ENCODE data around the gene HIVEP3.

Gene HIVEP3

DNA sequence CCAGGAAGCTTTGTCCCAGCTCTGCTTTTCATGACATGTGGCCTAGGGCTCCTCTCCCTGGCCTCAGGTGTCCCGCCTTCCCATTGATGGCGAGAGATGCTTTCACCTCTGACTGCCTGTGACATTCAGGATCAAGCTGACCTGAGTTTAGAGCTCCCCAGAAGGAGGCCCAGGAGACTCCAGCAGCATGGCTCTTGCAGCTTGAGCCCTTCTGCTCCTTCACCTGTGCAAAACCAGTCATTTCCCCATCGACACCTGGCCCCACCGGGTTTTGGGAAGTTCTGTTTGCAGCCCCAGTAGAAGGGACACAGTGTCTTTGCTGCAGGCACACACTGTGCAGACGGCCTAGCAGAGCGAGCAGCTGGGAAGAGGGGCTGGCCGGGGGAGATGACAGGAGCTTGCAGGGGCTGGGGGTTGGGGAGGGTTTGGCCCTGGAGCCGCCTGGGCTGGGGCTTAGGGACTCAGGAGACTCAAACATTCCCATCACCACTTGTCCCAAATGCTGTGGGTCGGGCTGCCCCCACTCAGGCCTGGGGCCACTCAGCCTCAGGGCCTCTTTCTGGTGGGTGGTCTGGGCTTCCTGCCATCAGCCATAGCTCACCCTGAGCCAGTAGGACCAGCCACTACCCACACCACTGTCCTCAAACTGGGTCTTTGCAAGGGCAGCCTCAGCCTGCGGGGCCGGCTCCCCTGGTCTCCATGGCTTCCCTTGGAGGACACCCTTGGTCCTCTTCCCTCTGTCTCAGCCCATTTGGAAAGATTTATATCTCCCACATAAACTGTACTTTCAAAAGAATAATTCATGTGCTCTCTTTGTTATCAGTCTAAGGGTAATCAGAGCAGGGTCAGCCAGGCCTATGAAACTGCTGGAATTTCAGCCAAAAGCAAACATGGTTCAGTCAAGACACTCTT, 430.4 kb downstream of the HIVEP3 start:
- FAIRE-seq, result no peak

DNA sequence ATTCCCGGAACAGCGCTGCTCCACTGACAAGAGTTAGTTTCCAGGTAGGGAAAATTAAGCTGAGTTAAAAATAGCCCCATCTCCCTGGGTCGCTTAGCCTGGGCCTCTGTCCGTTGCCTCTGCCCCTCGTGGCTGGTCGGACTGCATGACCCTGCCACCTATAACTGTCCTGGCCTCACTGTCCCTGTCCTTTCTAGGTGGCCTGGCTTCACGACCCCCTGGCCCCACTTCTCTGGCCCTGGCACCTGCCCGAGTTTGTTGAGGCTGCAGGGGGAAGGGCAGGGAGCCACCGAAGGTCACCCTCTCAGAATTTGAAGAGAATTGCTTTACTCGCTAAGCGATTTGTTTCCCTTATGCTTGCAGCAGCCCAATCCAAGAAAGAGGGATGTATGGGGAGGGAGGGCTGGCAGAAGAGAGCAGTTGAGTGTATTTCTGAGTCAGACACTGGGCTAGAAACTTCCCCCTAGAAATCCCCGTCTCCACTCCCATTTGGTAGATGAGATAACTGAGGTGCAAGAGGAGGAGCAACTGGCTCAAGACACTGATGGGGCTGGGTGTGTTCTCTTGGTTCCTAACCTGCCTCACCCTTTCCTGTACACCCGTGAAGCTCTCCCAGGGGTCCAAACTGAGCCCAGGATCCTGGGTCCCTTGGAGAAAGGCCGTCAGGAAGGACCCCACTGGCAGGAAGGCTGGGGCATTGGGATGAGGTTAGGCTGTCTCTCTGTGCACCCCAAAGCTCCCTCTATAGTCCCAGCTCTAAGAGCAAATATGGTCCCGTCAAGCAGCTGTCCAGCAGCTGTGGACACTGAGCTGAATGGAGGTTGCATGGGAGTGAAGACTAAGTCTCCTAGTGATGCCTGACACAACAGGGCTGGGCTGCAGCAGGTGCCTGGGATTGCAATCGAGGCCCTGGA, 431.3 kb downstream of the HIVEP3 start:
- FAIRE-seq, result no peak

DNA sequence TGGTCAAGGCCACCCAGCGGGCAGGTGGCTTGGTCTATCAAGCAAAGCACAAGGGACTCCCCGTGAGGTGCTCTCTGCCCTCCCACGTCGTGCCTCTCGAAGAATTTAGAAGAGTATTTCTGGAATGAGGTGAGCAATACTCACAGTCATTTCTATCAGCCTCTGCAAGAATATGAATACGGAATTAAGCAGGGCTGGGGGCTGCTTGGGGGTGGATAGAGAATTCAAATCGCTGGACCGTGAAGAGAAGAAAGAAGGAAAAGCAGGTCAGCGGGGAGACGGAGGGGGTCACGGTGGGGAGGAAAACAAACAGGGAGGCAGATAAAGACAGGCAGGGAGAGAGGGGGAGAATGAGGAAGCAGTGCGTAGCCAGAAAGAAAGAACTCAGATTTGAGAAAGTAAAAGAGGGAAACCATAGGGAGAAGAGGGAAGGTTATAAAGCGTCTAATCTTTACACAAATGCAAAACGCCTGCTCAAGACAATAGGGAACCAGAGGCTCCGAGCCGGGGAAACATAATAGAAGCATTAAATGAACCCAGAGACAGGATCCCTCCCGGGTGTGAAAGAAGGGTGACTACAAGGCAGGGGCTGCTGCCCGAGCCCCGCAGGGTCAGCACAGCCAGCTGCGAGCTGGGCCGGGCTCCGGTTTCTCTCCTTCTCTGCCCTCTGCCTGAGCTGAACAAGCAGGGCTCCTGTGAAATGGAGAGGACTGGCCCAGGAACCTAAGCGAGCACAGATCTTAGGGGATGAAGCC, 432.2 kb downstream of the HIVEP3 start:
- FAIRE-seq, result no peak

DNA sequence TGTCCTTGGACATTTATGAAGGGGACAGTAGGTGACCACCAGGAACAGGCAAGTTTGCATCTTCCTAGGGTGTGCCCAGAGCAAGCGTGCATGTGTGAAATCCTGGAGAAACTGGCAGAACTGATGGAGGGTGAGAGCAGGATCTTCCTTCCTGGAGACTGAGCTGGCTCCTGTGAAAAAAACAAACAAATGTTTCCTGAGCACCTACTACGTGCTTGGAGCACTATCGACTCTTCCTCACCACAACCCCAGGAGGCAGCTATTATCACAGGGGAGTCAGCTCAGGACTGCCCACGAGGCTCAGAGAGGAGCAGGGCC, 432.7 kb downstream of the HIVEP3 start:
- no peak for FAIRE-seq

DNA sequence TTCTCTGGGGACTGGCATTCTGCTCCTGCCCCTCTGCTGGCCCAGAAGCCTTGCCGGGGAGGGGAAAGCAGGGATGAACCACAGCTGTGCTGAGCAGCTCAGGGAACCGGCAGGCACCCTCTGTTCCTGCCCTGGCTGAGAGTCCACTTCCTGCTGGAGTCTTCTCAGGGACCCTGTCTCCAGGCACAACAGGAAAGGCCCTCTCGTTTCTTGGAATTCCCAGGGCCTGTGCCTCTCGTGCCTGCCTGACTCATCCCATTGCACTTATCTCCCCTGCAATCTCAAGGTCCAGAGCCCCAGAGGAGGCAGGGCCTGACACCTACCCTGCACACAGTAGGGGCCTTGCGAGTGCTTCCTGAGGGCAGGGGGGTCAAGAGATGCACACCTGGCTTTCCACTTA, 433.1 kb downstream of the HIVEP3 start:
- no peak for FAIRE-seq

DNA sequence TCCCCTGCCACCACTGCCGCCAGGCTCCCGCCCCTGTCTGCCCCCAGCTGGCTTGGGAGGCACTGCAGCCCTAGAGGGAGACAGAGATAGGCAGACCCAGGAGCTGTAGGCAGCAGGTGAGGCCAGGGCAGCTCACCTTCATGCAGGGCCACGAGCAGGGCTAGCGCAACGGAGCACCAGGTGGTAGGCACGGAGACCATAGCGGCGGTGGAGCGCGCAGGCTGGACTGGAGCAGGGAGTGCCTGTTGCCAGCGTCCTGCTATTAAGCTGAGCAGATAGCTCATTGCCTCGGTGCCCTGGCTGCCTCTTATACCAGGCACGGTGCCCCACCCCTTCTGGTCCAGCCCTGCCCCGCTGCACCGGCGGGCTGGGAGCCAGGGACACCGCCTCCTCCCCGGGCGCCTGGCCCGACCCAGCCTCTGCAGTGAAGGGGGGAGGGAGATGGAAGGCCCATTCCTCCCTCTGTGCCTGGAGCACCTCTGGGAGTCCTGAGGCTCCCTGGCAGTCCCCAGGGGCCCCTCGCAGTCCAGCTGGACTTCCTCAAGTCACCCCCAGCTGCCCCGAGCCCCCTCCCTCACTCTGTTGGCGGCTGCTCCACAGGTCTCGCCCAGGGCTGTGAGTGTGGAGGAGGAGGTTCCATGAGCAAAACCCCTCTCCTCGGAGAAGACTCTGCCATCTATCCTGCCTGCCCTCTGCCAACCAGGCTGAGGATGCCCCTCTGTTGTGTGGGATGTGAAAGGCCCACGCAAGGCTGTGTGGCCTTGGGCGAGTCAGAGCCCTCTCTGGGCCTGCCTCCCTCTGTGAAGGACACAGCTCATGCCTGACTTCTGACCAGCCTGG, 434.1 kb downstream of the HIVEP3 start, which contains the start of gene EDN2:
EDN2 (minus strand) TSS at position 282 of the 840 bp plus-strand sequence; CDS start at position 200, 82 bp downstream.
- no peak for FAIRE-seq

DNA sequence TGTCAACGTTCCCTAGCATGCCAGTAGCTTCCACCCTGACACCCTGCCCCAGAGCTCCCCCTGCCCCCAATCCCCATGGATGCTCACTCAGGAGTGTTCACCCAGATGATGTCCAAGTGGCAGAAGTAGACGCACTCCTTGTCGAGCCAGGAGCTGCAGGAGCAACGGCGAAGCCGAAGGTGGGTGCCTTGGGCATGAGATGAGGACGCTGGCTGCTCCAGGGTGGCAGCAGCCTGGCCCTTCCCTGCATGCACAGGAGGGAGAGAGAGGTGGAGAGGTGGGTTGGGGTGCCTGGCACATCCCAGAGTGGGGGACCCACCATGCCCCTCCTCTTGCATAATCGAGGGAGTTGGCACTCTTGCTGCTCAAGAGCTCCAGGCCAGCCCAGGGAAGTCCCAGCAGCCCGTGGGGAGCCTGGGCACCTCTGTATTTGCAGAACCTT, 434.7 kb downstream of the HIVEP3 start:
- FAIRE-seq, result no peak

DNA sequence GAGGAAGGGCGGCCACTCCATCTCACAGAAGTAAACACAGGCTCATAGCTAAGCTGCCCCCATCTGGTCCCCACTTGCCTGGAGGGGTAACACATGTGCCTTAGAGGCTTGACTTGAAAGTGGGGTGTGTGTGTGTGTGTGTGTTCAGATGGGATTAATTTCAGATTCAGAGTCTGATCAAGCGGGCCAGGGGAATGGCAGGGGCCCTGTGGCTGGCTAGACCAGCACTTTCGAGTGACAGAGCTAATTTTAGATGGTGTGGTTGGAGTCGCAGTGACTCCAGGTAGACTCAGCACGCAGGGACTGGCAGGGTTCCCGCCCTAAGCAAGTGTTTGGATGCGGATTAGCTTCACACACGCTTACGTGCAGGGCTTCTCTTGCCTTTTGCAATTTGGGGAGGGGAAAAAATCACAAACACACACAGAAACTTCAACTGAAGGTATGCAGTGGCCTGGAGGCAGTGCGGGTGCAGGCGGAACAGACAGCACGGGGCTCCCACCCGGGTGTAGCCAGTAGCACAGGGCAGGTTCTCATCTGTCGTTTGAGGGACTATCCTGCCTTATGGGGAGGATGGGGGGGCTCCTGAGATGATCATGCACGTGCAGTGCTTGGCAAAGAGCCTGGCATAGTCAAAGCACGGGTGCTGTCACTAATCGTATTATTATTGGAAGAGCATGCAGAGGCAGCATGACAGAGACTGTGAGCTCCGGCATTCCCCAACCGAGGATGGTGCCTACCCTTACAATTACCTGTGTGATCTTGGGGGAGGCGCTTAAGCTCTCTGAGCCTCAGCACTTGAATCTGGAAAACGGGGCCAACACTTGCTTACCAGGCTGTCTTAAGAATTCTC, 435.5 kb downstream of the HIVEP3 start:
- no peak for FAIRE-seq

DNA sequence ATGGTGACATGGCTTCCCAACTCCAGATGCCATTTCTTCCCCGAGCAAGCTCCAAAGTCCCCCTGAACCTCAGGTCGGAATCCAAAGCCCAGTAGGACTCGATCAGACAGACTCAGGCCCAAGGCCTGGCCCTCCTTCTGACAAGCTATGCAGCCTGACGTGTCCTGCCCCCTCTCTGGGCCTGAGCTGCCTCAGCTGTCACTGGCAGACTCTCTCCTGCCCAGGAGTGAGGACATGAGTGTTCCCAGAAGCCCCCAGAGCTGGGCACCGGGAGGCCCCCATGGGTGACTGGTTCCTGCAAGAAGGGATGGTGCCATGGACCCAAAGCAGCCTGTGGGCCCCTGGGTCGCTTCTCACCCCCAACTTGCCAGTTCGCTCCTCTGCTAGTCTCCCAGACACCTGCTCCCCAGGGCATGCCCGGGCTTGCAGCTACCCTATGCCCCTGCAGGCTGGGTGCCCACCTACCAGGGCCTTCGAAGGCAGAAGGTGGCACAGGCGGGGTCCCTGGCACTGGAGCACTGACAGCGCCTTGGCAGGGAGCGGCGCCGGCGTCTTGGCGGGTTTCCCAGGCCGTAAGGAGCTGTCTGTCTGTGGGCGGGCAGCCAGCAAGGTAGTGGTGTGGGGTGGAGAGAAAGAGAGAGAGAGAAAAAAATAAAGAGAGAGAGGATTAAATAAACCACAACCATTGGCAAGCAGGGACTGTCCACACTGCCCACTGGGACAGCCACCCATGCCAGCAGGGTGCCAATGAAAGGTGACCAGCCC, 436.5 kb downstream of the HIVEP3 start:
- FAIRE-seq, result no peak

DNA sequence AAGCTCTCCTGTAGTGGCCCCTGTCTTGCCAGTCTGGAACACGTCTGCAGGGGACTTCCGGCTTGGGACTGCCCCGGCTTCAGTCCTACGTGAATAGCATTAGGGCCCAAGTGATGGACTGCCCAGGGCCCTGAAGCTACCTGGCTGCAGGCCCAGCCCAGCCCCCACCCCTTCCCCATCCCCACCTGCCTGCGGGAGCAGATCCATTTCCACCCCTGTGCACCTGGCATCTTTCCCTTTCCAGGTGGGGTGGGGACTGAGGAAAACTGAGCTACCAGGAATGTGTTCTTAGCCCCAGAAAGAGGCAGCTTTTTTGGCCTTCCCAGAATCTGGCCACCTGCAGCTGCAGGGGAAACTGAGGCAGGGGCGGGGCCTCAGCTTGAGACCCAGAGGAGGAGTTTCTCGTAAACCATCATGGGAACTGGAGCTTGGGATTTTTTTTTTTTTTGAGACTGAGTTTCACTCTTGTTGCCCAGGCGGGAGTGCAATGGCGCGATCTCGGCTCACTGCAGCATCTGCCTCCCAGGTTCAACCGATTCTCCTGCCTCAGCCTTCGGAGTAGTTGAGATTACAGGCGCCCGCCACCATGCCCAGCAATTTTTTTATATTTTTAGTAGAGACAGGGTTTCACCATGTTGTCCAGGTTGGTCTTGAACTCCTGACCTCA, 437.5 kb downstream of the HIVEP3 start:
- no peak for FAIRE-seq

DNA sequence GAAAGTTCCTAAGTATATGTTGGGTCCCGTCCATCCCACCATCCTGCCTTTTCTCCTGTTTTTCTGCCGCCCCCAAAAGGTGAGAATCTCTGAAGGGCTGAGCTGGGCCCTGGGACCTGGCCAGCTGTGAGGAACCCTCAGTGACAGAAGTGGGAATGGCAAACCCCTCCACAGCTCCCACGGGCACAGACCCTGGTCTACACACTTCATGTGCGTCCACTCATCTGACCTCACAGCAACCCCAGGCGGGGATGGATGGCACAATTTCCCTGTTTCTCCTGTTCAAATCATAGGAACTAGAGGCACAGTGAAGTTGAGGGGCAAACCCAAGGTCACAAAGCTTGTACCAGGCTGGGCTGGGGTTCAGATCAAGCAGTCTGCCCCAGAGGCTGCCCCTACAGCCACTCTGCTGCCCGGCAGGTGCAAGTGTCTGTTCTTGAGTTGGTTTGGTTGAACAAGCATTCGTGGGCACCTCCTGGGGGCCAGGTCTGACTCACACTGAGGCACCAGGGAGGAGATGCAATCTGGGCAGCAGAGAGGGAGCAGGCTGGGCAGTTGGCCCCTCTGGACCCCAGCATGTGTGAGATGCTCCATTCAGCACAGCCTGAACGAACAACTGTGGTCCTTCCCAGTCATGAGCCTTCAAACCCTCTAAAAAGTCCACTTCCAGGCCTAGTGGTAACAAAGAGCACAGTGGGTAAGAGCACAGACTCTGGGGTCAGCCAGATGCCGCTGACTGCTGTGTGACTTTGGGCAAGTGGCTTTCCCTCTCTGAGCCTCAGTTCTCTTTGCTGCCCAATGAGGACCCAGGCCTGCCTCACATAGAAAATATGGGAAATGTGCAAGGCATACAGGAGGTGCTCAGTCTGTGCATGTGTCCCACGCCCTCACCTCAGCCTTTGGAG, 438.3 kb downstream of the HIVEP3 start:
- no peak for FAIRE-seq

DNA sequence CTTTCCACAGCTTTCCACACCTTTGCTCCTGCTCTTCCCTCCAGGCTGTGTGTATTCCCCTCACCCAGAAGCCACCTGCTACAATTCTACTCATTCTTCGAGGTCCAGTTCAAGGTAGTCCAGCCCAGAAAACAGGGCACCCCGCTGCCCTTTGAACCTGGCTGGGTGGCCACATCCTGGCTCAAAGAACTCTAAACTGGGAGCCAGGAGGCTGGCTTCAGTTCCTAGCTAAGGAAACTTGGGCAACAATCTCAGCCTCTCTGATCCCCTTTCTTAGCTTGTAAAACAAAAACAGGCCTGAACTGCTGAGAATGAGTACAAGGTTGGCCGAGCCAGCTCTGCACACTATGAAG, 438.9 kb downstream of the HIVEP3 start:
- no peak for FAIRE-seq

DNA sequence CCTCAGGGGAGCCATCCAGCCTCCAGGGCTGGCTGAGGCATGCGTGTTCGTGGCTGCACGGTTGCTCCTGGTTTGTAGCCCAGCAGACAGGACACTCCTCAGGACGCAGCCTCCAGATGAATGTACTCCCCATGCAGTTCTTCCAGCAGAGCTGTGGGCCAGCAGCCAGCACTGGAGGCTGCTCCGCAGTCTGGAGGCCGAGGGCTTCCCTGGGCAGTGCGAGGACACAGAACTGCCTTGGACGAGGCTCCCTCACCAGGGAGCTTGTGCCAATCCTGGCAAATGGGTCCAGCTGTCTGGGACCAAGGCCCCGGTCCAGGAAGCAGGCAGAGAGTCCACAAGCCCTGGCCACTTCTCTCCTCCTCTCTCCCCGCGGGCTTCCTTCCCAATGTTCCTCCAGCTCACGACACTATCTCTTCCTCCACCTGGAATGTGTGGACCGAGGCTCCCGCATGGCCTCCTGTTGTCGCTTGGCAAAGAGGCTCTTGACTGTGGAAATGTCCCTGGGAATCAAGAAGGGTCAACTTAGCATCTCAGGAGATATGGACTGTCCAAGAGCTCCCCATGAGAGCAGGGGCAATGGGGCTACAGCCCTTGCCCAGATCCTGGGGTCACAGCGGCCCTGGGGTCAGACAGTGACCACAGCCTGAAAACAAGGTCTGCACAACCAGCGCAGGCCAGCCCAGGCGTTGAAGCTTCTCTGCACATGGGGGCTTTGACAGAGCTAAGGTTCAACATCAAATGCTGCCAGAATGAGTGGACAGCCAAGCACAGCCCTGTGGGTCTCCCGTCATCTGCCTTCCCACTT, 439.5 kb downstream of the HIVEP3 start:
- no peak for FAIRE-seq

DNA sequence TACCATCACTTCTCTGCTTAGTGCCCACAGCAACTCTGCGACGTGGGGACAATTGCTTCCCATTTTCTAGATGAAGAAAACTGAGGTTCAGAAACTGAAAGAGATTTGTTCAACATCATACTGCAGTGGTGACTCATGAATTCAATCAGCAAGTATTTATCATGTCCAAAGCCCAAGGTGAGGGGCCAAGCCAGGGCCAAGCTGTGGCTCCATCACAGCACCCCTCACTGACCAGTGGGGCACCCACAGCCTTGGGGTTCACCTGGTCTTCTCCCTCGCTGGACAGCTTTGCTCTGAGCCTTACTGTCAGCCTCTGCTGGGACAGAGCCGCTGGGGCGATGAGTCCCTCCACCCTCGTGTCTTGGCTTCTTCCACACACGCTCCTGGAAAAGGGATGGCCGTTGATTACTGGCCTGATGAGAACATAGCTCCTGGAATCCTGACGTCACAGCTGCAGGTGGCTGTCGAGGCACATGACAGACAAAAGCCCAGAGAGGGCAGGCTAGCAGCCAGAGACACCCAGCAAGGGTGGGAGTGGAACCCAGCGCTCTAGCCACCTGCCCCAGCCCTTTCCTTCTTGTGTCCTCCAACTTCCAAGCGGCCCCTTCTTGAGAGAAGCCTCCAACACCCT, 440.5 kb downstream of the HIVEP3 start:
- FAIRE-seq, result no peak

DNA sequence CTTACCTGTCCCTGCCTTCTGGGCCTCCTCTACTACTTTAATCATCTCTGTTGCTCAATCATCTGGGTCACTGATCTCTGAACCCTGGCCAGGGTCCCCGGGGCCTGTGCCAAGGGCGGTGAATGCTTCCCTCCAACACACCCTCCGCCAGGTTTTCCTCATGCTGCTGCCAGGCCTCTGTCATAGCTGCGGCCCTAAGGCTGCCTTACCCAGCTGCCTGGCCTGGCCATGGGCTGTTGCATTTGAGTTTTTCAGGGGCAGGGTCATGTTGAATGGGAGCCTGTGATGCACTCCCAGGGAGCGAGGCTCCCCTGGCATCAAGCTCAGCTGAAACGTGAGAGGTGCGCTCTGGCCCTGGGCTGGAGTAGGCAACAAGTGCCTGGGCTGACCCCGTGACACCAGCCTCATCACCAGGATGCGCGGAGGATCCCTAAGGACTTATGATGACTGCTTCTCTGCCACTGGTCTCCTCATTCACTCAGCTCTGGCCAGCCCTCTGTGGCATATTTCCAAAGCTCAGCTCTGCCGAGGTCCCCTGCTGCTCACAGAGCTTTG, 441.8 kb downstream of the HIVEP3 start:
- no peak for FAIRE-seq

DNA sequence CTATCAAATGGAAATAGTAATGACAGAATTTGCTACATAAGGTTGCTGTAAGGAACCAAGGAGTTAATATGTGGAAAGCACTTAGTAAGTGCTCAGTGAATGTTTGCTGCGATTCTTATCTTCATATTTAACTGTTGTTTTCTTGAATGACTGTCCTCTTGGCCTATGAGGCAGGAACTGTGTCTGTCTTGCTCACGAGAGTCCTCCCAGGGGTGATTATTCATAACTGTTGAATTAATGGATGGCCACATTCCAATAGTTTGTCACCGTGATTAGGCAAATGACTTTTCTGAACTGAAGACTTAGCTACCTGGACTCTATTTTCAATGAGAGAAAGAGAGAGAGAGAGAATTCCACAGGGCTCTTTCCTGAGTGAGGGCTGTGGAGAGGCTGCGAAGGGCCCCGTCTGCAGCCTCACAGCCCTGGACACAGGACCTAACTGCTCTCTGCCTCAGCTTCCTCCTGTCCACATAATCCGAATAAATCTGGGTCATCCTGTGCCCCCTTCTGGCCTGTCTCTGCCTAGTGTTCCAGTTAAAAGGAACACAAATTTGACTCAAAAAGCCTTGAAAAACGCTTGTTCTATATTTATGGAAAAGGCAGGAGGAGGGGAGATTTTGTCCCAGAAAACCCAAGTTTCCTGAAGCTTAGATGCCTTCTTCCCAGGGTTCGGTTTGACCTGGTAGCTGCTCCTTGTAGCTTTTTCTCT, 442.7 kb downstream of the HIVEP3 start:
- no peak for FAIRE-seq

Data from A204.1 (cell line).